Calu3 (cell line): ENCODE results near the gene MAGI1. TPM values are rescaled to one million over a fixed set of nuclear protein-coding genes. Genes with fewer than 3 reads are reported as not detected.

Experiments
- BruUV-seq: library from RNA; stranded (reverse); fragments of 400-500 nt; replicated peaks from 2 replicates; lab custom pipeline; 2021; lab: Mats Ljungman, UMichigan
- CTCF ChIA-PET: fragments of 300-600 bp; sonication (Branson Sonifier 250); formaldehyde crosslinking; loops from one replicate; lab custom pipeline; 2022; ENCODE audit warnings: antibody characterized with exemption; lab: Charles Lee
- DNase-seq: peaks from one replicate; pipeline ENCODE4 v3.0.0; 2022
- H3K27ac Mint-ChIP-seq: one replicate; pipeline ENCODE4 v1.8.0; 2022; ENCODE audit warnings: mixed read lengths; ENCODE audit not compliant: unreplicated experiment
- H3K27me3 Mint-ChIP-seq: one replicate; pipeline ENCODE4 v1.8.0; 2022; ENCODE audit warnings: mixed read lengths; ENCODE audit not compliant: unreplicated experiment
- H3K36me3 Mint-ChIP-seq: one replicate; pipeline ENCODE4 v1.8.0; 2022; ENCODE audit warnings: mild to moderate bottlenecking, moderate library complexity, mixed read lengths; ENCODE audit not compliant: insufficient read depth, unreplicated experiment
- H3K4me1 Mint-ChIP-seq: one replicate; pipeline ENCODE4 v1.8.0; 2022; ENCODE audit warnings: mild to moderate bottlenecking, low read depth, mixed read lengths; ENCODE audit not compliant: unreplicated experiment
- H3K4me3 Mint-ChIP-seq: one replicate; pipeline ENCODE4 v1.8.0; 2022; ENCODE audit warnings: mild to moderate bottlenecking, low read depth, moderate library complexity, mixed read lengths; ENCODE audit not compliant: unreplicated experiment
- H3K9me3 Mint-ChIP-seq: one replicate; pipeline ENCODE4 v1.8.0; 2022; ENCODE audit warnings: low read depth, mixed read lengths; ENCODE audit not compliant: unreplicated experiment
- intact Hi-C: fragments of 100-400 bp; cut with micrococcal nuclease; formaldehyde crosslinking; loops from one replicate; pipeline ENCODE4 v1.10.0; 2022; ENCODE audit not compliant: unreplicated experiment
- total RNA-seq: library from RNA; stranded (reverse); gene quantifications from 2 replicates; pipeline ENCODE4 v1.2.3, GENCODE V29; 2022
- TF ChIP-seq, protein P1 (sequence below): fragments of 200-600 bp; IDR thresholded peaks from one replicate; pipeline ENCODE4 v1.8.0; 2022; ENCODE audit warnings: antibody characterized with exemption; ENCODE audit not compliant: unreplicated experiment

Gene MAGI1
- total RNA-seq, 1 experiment from 2014 or later: 76.4 TPM

DNA sequence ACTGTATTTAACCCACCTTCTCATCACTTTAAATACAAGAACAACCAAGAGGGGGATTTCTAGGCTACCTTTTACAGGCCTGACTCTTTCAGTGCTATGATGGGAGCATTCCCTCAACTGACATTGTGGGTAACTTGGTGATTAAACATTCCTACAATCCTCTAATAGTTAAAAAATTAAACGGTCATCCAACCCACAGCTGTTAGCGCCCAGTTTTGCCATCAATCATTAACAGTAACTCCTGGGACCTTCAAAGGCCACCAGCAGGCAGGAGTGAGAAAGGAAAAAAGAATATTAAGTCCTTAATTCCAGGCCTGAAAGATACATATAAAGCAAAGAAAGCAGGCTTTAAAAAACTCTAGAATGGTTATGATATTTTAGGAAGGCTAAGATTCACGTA, 512.1 kb downstream of the MAGI1 start:
- H3K9me3 Mint-ChIP-seq: no peaks in the 10 kb centered on the region
- TF ChIP-seq, protein P1, sequence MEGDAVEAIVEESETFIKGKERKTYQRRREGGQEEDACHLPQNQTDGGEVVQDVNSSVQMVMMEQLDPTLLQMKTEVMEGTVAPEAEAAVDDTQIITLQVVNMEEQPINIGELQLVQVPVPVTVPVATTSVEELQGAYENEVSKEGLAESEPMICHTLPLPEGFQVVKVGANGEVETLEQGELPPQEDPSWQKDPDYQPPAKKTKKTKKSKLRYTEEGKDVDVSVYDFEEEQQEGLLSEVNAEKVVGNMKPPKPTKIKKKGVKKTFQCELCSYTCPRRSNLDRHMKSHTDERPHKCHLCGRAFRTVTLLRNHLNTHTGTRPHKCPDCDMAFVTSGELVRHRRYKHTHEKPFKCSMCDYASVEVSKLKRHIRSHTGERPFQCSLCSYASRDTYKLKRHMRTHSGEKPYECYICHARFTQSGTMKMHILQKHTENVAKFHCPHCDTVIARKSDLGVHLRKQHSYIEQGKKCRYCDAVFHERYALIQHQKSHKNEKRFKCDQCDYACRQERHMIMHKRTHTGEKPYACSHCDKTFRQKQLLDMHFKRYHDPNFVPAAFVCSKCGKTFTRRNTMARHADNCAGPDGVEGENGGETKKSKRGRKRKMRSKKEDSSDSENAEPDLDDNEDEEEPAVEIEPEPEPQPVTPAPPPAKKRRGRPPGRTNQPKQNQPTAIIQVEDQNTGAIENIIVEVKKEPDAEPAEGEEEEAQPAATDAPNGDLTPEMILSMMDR: no peak
- H3K4me3 Mint-ChIP-seq: no peak overlapping the region
- no peak overlapping the region for H3K27ac Mint-ChIP-seq
- peaks cover 10% of the 10 kb centered on the region for H3K4me1 Mint-ChIP-seq
- CTCF ChIA-PET: no interaction called here
- intact Hi-C loops: no loop called here
- H3K36me3 Mint-ChIP-seq: no peaks in the 10 kb centered on the region
- DNase-seq: no peak
- H3K27me3 Mint-ChIP-seq: no peaks in the 10 kb centered on the region
- BruUV-seq: no TSS peak

DNA sequence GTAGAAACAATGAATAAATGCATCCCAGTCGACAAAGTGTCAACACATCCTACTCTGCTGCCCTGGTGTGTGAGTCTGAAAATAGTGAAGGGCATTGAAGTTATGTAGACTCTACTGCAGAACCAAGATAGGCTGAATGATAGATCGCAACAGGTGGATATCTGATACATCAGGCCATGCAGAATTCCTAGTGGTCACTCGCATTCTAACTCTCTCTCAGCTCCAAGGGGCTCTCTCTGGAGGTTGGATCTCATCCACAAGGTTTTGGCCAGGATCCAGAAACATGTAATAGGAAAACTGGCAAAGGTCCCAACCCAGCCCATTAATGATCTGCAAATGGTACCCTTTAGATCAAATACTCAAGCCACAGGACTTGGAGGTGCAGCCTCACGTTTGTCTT, 514.1 kb downstream of the MAGI1 start:
- Mint-ChIP-seq H3K4me1 (peaks cover 10% of the 10 kb centered on the region), H3K4me3 (no peak overlapping the region), H3K27ac (no peak overlapping the region), H3K36me3 (no peaks in the 10 kb centered on the region), H3K9me3 (no peaks in the 10 kb centered on the region), H3K27me3 (no peaks in the 10 kb centered on the region)
- no peak for DNase-seq
- TF ChIP-seq, protein P1: no peak
- no TSS peak for BruUV-seq
- CTCF ChIA-PET: no interaction called here
- intact Hi-C loops: no loop called here

DNA sequence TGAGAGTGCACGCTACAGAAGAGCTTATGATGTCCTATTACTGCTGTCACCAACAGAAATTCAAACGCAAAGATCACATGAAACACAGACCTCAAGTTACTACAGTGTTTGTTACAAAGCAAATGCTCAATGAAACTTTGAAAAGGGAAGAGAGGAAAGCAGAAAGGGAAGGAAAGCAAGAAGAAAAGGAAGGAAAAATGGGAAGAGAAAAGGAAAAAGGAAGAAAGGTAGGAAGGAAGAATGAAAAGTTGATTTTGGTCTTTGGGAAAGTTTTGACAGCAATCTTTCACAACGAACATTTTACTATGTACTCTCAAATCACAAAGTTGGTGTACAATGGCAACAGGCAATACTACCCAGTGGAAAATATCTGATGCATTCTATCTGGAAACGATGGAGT, 514.8 kb downstream of the MAGI1 start:
- intact Hi-C loops: no loop called here
- DNase-seq: no peak
- Mint-ChIP-seq H3K36me3 (no peaks in the 10 kb centered on the region), H3K9me3 (no peaks in the 10 kb centered on the region), H3K27me3 (no peaks in the 10 kb centered on the region), H3K4me3 (no peak overlapping the region), H3K27ac (no peak overlapping the region), H3K4me1 (peaks cover 10% of the 10 kb centered on the region)
- BruUV-seq: no TSS peak
- TF ChIP-seq, protein P1: no peak
- CTCF ChIA-PET: no interaction called here

DNA sequence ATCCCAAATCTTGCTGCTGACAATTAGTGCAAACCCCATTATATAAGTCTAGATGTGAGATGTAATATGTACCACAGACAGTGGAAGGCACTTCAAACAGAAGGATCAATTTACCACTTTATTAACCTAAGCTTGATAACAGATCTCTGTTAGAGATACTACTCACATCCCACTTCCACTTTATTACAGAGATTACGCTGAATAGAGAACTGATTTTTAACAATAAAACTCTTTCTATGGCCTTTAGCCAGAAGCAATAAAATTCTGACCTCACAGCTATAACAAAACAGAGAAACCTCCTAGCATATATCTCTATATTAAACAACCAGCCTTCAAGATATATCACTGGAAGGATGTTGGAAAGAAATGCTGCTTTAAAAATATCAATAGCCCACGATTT, 517.7 kb downstream of the MAGI1 start:
- Mint-ChIP-seq H3K27ac (no peak overlapping the region), H3K27me3 (no peaks in the 10 kb centered on the region), H3K4me3 (no peak overlapping the region), H3K4me1 (peaks cover 10% of the 10 kb centered on the region), H3K9me3 (no peaks in the 10 kb centered on the region), H3K36me3 (no peaks in the 10 kb centered on the region)
- TF ChIP-seq, protein P1: no peak
- intact Hi-C loops: no loop called here
- DNase-seq: no peak
- BruUV-seq: no TSS peak
- CTCF ChIA-PET: no interaction called here
